WTC11 (cell line): ENCODE results near the gene APOBEC4. TPM values are rescaled to one million over a fixed set of nuclear protein-coding genes. Genes with fewer than 3 reads are reported as not detected.

ENCODE experiments used
- ATAC-seq: fragments of 200-7000 bp; cut with Tn5 transposase; 2 replicates; pipeline ENCODE4 v1.10.0; 2021; ENCODE audit warnings: mild to moderate bottlenecking, moderate library complexity
- CTCF ChIA-PET: fragments of 300-600 bp; sonication (Branson Sonifier 250); formaldehyde crosslinking; loops from one replicate; lab custom pipeline; 2021; ENCODE audit warnings: antibody characterized with exemption; lab: Charles Lee
- POLR2A ChIA-PET: fragments of 350-600 bp; sonication (Branson Sonifier 250); formaldehyde crosslinking; loops from one replicate; lab custom pipeline; 2021; ENCODE audit warnings: antibody characterized with exemption; lab: Charles Lee
- DNase-seq: peaks from one replicate; pipeline ENCODE4 v3.0.0; 2021; ENCODE audit warnings: low spot score
- H3K27ac Mint-ChIP-seq: 2 replicates; pipeline ENCODE4 v1.8.0; 2021; ENCODE audit warnings: mixed read lengths
- H3K27me3 Mint-ChIP-seq: 2 replicates; pipeline ENCODE4 v1.8.0; 2021; ENCODE audit warnings: low read depth, mild to moderate bottlenecking, moderate library complexity, mixed read lengths
- H3K36me3 Mint-ChIP-seq: 2 replicates; pipeline ENCODE4 v1.8.0; 2021; ENCODE audit warnings: mixed read lengths
- H3K4me1 Mint-ChIP-seq: 2 replicates; pipeline ENCODE4 v1.8.0; 2022; ENCODE audit warnings: mixed read lengths
- H3K4me3 Mint-ChIP-seq: 2 replicates; pipeline ENCODE4 v1.8.0; 2021; ENCODE audit warnings: mild to moderate bottlenecking, moderate library complexity, mixed read lengths
- H3K9me3 Mint-ChIP-seq: 2 replicates; pipeline ENCODE4 v1.8.0; 2021; ENCODE audit warnings: mixed read lengths
- FOXJ3 ChIP-seq: sonication (generic); formaldehyde crosslinking; IDR thresholded peaks from 2 replicates; pipeline ENCODE4 v1.9.0; 2021; ENCODE audit warnings: missing genetic modification reagents, mild to moderate bottlenecking, borderline replicate concordance
- FOXP1 ChIP-seq: sonication (generic); formaldehyde crosslinking; IDR thresholded peaks from 2 replicates; pipeline ENCODE4 v1.8.0; 2022; ENCODE audit warnings: missing genetic modification reagents, mild to moderate bottlenecking, moderate library complexity, borderline replicate concordance
- GABPB1 ChIP-seq: sonication (generic); formaldehyde crosslinking; IDR thresholded peaks from 2 replicates; pipeline ENCODE4 v1.8.1; 2023; ENCODE audit warnings: mild to moderate bottlenecking, missing genetic modification reagents
- HMGXB4 ChIP-seq: sonication (generic); formaldehyde crosslinking; IDR thresholded peaks from 2 replicates; pipeline ENCODE4 v1.8.1; 2023; ENCODE audit warnings: mild to moderate bottlenecking, moderate library complexity, missing genetic modification reagents
- MYBL2 ChIP-seq: sonication (generic); formaldehyde crosslinking; IDR thresholded peaks from 2 replicates; pipeline ENCODE4 v1.8.1; 2023; ENCODE audit warnings: mild to moderate bottlenecking, moderate library complexity, missing genetic modification reagents
- NFATC4 ChIP-seq: fragments of 250-450 bp; sonication (Bioruptor Pico); IDR thresholded peaks from 2 replicates; pipeline ENCODE4 v1.9.0; 2021; ENCODE audit warnings: mild to moderate bottlenecking
- NFE2L1 ChIP-seq: sonication (generic); formaldehyde crosslinking; IDR thresholded peaks from 2 replicates; pipeline ENCODE4 v1.8.1; 2023; ENCODE audit warnings: missing genetic modification reagents
- PREB ChIP-seq: sonication (generic); formaldehyde crosslinking; IDR thresholded peaks from 2 replicates; pipeline ENCODE4 v1.8.1; 2022; ENCODE audit warnings: mild to moderate bottlenecking, missing genetic modification reagents, moderate library complexity, borderline replicate concordance
- SP1 ChIP-seq: sonication (generic); formaldehyde crosslinking; conservative IDR thresholded peaks from 2 replicates; pipeline ENCODE4 v1.8.1; 2022; ENCODE audit warnings: missing genetic modification reagents
- STAT6 ChIP-seq: sonication (generic); formaldehyde crosslinking; conservative IDR thresholded peaks from 2 replicates; pipeline ENCODE4 v1.8.1; 2023; ENCODE audit warnings: mild to moderate bottlenecking, low read depth, missing genetic modification reagents, moderate library complexity
- TEAD4 ChIP-seq: sonication (generic); formaldehyde crosslinking; IDR thresholded peaks from 2 replicates; pipeline ENCODE4 v1.8.0; 2022; ENCODE audit warnings: mild to moderate bottlenecking, missing genetic modification reagents
- USF1 ChIP-seq: sonication (generic); formaldehyde crosslinking; IDR thresholded peaks from 2 replicates; pipeline ENCODE4 v1.8.0; 2022; ENCODE audit warnings: mild to moderate bottlenecking, missing genetic modification reagents
- USF2 ChIP-seq: sonication (generic); formaldehyde crosslinking; IDR thresholded peaks from 2 replicates; pipeline ENCODE4 v1.8.1; 2023; ENCODE audit warnings: mild to moderate bottlenecking, missing genetic modification reagents, moderate library complexity
- ZNF121 ChIP-seq: sonication (generic); formaldehyde crosslinking; IDR thresholded peaks from 2 replicates; pipeline ENCODE4 v1.8.0; 2023; ENCODE audit warnings: missing genetic modification reagents
- ZNF425 ChIP-seq: fragments of 250-450 bp; sonication (Bioruptor Pico); conservative IDR thresholded peaks from 2 replicates; pipeline ENCODE4 v1.9.0; 2021; ENCODE audit warnings: mild to moderate bottlenecking
- ZNF671 ChIP-seq: fragments of 250-450 bp; sonication (Bioruptor Pico); IDR thresholded peaks from 2 replicates; pipeline ENCODE4 v1.8.0; 2021; ENCODE audit warnings: mild to moderate bottlenecking
- total RNA-seq: library from RNA; stranded (reverse); gene quantifications from 3 replicates; pipeline ENCODE4 v1.2.3, GENCODE V29; 2021

Gene APOBEC4
- total RNA-seq, 1 experiment from 2014 or later, result not detected

GRCh38 chr1:183670169-183670568 lies 17.1 kb upstream of the APOBEC4 start:
- no peaks in the 10 kb centered on the region for H3K4me1 Mint-ChIP-seq
- ChIA-PET CTCF (interaction anchor here (1.0 kb wide), 1 partner anchor 15 kb away, joined by 7 read pairs; no protein-coding TSS in a partner anchor), POLR2A (no interaction called here)
- H3K36me3 Mint-ChIP-seq, result peaks cover 2% of the 10 kb centered on the region; the same call in 1 of the 2 replicates
- H3K27ac Mint-ChIP-seq, result no peak overlapping the region
- ATAC-seq (no peak), DNase-seq (no peak)
- H3K4me3 Mint-ChIP-seq, result no peak overlapping the region
- H3K27me3 Mint-ChIP-seq, result no peaks in the 10 kb centered on the region
- peaks cover 16% of the 10 kb centered on the region for H3K9me3 Mint-ChIP-seq
- no peak for TF ChIP-seq ZNF671
- TF ChIP-seq MYBL2 (CRISPR knock-in tag), result no peak
- TF ChIP-seq NFATC4 (CRISPR knock-in tag), result no peak
- TF ChIP-seq GABPB1, result no peak

- Mint-ChIP-seq H3K4me3 (no peak overlapping the region), H3K4me1 (peaks cover 8% of the 10 kb centered on the region), H3K36me3 (0 out of 2 replicates have a peak, but pooled peaks cover 4% of the 10 kb centered on the region), H3K27ac (no peak overlapping the region), H3K27me3 (peaks cover 2% of the 10 kb centered on the region; the same call in 1 of the 2 replicates), H3K9me3 (no peaks in the 10 kb centered on the region)
- ChIA-PET CTCF (interaction anchor here (1.1 to 4.8 kb wide), 10 partner anchors 15 to 1035 kb away, joined by 3 to 105 read pairs (median 5); no protein-coding TSS in a partner anchor), POLR2A (no interaction called here)
- DNase-seq (no peak), ATAC-seq (no peak)
- no peak for TF ChIP-seq STAT6 (CRISPR knock-in tag)
- TF ChIP-seq HMGXB4 (CRISPR knock-in tag), result no peak
- TF ChIP-seq USF1 (CRISPR knock-in tag), result no peak
- no peak for TF ChIP-seq USF2
- TF ChIP-seq NFATC4 (CRISPR knock-in tag), result no peak
- TF ChIP-seq TEAD4 (CRISPR knock-in tag), result no peak
- TF ChIP-seq PREB (CRISPR knock-in tag), result no peak
- TF ChIP-seq FOXJ3 (CRISPR knock-in tag), result no peak
- TF ChIP-seq ZNF121 (CRISPR knock-in tag), result no peak
- TF ChIP-seq FOXP1 (CRISPR knock-in tag), result no peak
- no peak for TF ChIP-seq SP1
- no peak for TF ChIP-seq ZNF425 (CRISPR knock-in tag)
- TF ChIP-seq NFE2L1, result no peak
Measured at GRCh38 chr1:183656355-183656754, 3.2 kb upstream of the APOBEC4 start.
